ENCODE results near the gene FDCSP.
"Not testable (repeated sequence)": the region's sequence is repeated elsewhere in the genome, so short reads cannot be mapped to it uniquely, and the experiment has no call there.

DNA sequence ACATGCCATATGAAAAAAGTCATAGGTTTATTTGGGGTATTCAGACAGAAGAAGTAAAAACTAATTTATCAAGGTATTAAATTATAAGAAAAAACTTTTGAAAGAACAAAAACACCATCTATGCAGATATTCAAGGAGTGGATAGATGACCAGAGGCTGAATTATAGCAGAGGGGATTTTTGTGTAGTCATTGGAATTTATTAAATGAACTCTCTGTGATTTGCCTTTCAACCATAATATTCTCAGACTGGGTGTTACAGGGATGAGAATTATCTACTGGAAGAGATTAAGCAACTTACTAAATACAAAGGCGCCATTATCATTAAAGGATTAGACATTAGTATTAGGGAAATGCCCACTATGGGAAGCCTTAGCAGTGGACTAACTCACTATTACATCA lies 9.4 kb upstream of the FDCSP start:
- TF ChIP-seq, protein P1, sequence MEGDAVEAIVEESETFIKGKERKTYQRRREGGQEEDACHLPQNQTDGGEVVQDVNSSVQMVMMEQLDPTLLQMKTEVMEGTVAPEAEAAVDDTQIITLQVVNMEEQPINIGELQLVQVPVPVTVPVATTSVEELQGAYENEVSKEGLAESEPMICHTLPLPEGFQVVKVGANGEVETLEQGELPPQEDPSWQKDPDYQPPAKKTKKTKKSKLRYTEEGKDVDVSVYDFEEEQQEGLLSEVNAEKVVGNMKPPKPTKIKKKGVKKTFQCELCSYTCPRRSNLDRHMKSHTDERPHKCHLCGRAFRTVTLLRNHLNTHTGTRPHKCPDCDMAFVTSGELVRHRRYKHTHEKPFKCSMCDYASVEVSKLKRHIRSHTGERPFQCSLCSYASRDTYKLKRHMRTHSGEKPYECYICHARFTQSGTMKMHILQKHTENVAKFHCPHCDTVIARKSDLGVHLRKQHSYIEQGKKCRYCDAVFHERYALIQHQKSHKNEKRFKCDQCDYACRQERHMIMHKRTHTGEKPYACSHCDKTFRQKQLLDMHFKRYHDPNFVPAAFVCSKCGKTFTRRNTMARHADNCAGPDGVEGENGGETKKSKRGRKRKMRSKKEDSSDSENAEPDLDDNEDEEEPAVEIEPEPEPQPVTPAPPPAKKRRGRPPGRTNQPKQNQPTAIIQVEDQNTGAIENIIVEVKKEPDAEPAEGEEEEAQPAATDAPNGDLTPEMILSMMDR (IDR thresholded peaks at IDR 0.05; ENCODE audit: insufficient read depth, low read length, poor library complexity, severe bottlenecking), result not testable (repeated sequence)
- not testable (repeated sequence) for TF ChIP-seq EZH2phosphoT487 (conservative IDR thresholded peaks at IDR 0.05; ENCODE audit: low read length)
